Measurements from ENCODE around the gene MRPL16.
A peak's percentile ranks its signal among the peaks of the same experiment; 100 is the strongest.
"Not testable (repeated sequence)": the region's sequence is repeated elsewhere in the genome, so short reads cannot be mapped to it uniquely, and the experiment has no call there.

MRPL16 gene

GRCh38 chr11:59810189-59810910, at the start of gene MRPL16:
Gene MRPL16 (minus strand): TSS chr11:59810778. CDS start chr11:59810658, 120 bp downstream.
- peak; percentile 90 to 93 for DNase-seq

GRCh38 chr11:59859673-59860072, 49.1 kb upstream of the MRPL16 start:
- DNase-seq: no peak

- DNase-seq: peak; percentile 12 to 57
Observed at GRCh38 chr11:59857439-59858434, 47.2 kb upstream of the MRPL16 start.

- no peak for DNase-seq
Observed at GRCh38 chr11:59854871-59855270, 44.3 kb upstream of the MRPL16 start.

GRCh38 chr11:59851416-59851815, 40.8 kb upstream of the MRPL16 start:
- DNase-seq: not testable (repeated sequence)

GRCh38 chr11:59849551-59849950, 39.0 kb upstream of the MRPL16 start:
- DNase-seq: not testable (repeated sequence)

GRCh38 chr11:59849129-59849528, 38.6 kb upstream of the MRPL16 start:
- DNase-seq: no peak

GRCh38 chr11:59848439-59848838, 37.9 kb upstream of the MRPL16 start:
- not testable (repeated sequence) for DNase-seq

- no peak for DNase-seq
Observed at GRCh38 chr11:59847626-59848025, 37.0 kb upstream of the MRPL16 start.

GRCh38 chr11:59846556-59846955, 36.0 kb upstream of the MRPL16 start:
- no peak for DNase-seq

- no peak for DNase-seq
Observed at GRCh38 chr11:59845399-59845798, 34.8 kb upstream of the MRPL16 start, which contains the start of gene CBLIF. Gene CBLIF (minus strand): TSS chr11:59845499. CDS start chr11:59845453, 46 bp downstream.

- no peak for DNase-seq
Observed at GRCh38 chr11:59842316-59842715, 31.7 kb upstream of the MRPL16 start.

GRCh38 chr11:59841514-59841913, 30.9 kb upstream of the MRPL16 start:
- no peak for DNase-seq

GRCh38 chr11:59839615-59840014, 29.0 kb upstream of the MRPL16 start:
- no peak for DNase-seq

GRCh38 chr11:59833602-59834001, 23.0 kb upstream of the MRPL16 start:
- no peak for DNase-seq

- no peak for DNase-seq
Observed at GRCh38 chr11:59829358-59829757, 18.8 kb upstream of the MRPL16 start.

GRCh38 chr11:59822989-59823566, 12.5 kb upstream of the MRPL16 start:
- peak; percentile 32 to 61 for DNase-seq

- DNase-seq: no peak
Observed at GRCh38 chr11:59818572-59818971, 8.0 kb upstream of the MRPL16 start.

GRCh38 chr11:59816434-59816833, 5.9 kb upstream of the MRPL16 start:
- not testable (repeated sequence) for DNase-seq

- DNase-seq: no peak
Observed at GRCh38 chr11:59815754-59816153, 5.2 kb upstream of the MRPL16 start.

GRCh38 chr11:59814021-59814420, 3.4 kb upstream of the MRPL16 start:
- no peak for DNase-seq

GRCh38 chr11:59813364-59813763, 2.8 kb upstream of the MRPL16 start:
- no peak for DNase-seq

- DNase-seq: no peak
Observed at GRCh38 chr11:59812220-59812619, 1.6 kb upstream of the MRPL16 start.

Measured in CD4-positive, alpha-beta T cell treated with Interleukin-4 for 1 hour (primary cell).